WTC11 (cell line): ENCODE results near the gene ALG2. TPM values are rescaled to one million over a fixed set of nuclear protein-coding genes. Genes with fewer than 3 reads are reported as not detected.

Experiments
- ATAC-seq: fragments of 200-7000 bp; cut with Tn5 transposase; 2 replicates; pipeline ENCODE4 v1.10.0; 2021; ENCODE audit warnings: mild to moderate bottlenecking, moderate library complexity
- CTCF ChIA-PET: fragments of 300-600 bp; sonication (Branson Sonifier 250); formaldehyde crosslinking; loops from one replicate; lab custom pipeline; 2021; ENCODE audit warnings: antibody characterized with exemption; lab: Charles Lee
- POLR2A ChIA-PET: fragments of 350-600 bp; sonication (Branson Sonifier 250); formaldehyde crosslinking; loops from one replicate; lab custom pipeline; 2021; ENCODE audit warnings: antibody characterized with exemption; lab: Charles Lee
- DNase-seq: peaks from one replicate; pipeline ENCODE4 v3.0.0; 2021; ENCODE audit warnings: low spot score
- H3K27ac Mint-ChIP-seq: 2 replicates; pipeline ENCODE4 v1.8.0; 2021; ENCODE audit warnings: mixed read lengths
- H3K27me3 Mint-ChIP-seq: 2 replicates; pipeline ENCODE4 v1.8.0; 2021; ENCODE audit warnings: low read depth, mild to moderate bottlenecking, moderate library complexity, mixed read lengths
- H3K36me3 Mint-ChIP-seq: 2 replicates; pipeline ENCODE4 v1.8.0; 2021; ENCODE audit warnings: mixed read lengths
- H3K4me1 Mint-ChIP-seq: 2 replicates; pipeline ENCODE4 v1.8.0; 2022; ENCODE audit warnings: mixed read lengths
- H3K4me3 Mint-ChIP-seq: 2 replicates; pipeline ENCODE4 v1.8.0; 2021; ENCODE audit warnings: mild to moderate bottlenecking, moderate library complexity, mixed read lengths
- H3K9me3 Mint-ChIP-seq: 2 replicates; pipeline ENCODE4 v1.8.0; 2021; ENCODE audit warnings: mixed read lengths
- CREB1 ChIP-seq: sonication (generic); formaldehyde crosslinking; IDR thresholded peaks from 2 replicates; pipeline ENCODE4 v1.8.0; 2023; ENCODE audit warnings: mild to moderate bottlenecking, missing genetic modification reagents
- ELF4 ChIP-seq: sonication (generic); formaldehyde crosslinking; IDR thresholded peaks from 2 replicates; pipeline ENCODE4 v1.8.1; 2022; ENCODE audit warnings: low read depth, mild to moderate bottlenecking, moderate library complexity, missing genetic modification reagents
- FOXJ3 ChIP-seq: sonication (generic); formaldehyde crosslinking; IDR thresholded peaks from 2 replicates; pipeline ENCODE4 v1.9.0; 2021; ENCODE audit warnings: missing genetic modification reagents, mild to moderate bottlenecking, borderline replicate concordance
- FOXK1 ChIP-seq: sonication (generic); formaldehyde crosslinking; IDR thresholded peaks from 2 replicates; pipeline ENCODE4 v1.8.0; 2022; ENCODE audit warnings: mild to moderate bottlenecking, moderate library complexity, missing genetic modification reagents
- JUN ChIP-seq: sonication (generic); formaldehyde crosslinking; IDR thresholded peaks from 2 replicates; pipeline ENCODE4 v1.8.0; 2023; ENCODE audit warnings: mild to moderate bottlenecking, missing genetic modification reagents
- MYBL2 ChIP-seq: sonication (generic); formaldehyde crosslinking; IDR thresholded peaks from 2 replicates; pipeline ENCODE4 v1.8.1; 2023; ENCODE audit warnings: mild to moderate bottlenecking, moderate library complexity, missing genetic modification reagents
- NFATC4 ChIP-seq: fragments of 250-450 bp; sonication (Bioruptor Pico); IDR thresholded peaks from 2 replicates; pipeline ENCODE4 v1.9.0; 2021; ENCODE audit warnings: mild to moderate bottlenecking
- NFYB ChIP-seq: sonication (generic); formaldehyde crosslinking; conservative IDR thresholded peaks from 2 replicates; pipeline ENCODE4 v1.8.0; 2022; ENCODE audit warnings: low read depth, missing genetic modification reagents
- PRRX2 ChIP-seq: fragments of 250-450 bp; sonication (Bioruptor Pico); IDR thresholded peaks from 2 replicates; pipeline ENCODE4 v1.8.0; 2021; ENCODE audit warnings: mild to moderate bottlenecking
- SMAD3 ChIP-seq: sonication (generic); formaldehyde crosslinking; IDR thresholded peaks from 2 replicates; pipeline ENCODE4 v1.8.0; 2022; ENCODE audit warnings: missing genetic modification reagents, mild to moderate bottlenecking, borderline replicate concordance
- ZBTB21 ChIP-seq: sonication (generic); formaldehyde crosslinking; IDR thresholded peaks from 2 replicates; pipeline ENCODE4 v1.8.1; 2023; ENCODE audit warnings: mild to moderate bottlenecking, missing genetic modification reagents, borderline replicate concordance
- ZNF138 ChIP-seq: sonication (generic); formaldehyde crosslinking; conservative IDR thresholded peaks from 2 replicates; pipeline ENCODE4 v1.8.1; 2022; ENCODE audit warnings: mild to moderate bottlenecking, moderate library complexity, missing genetic modification reagents
- ZNF232 ChIP-seq: sonication (generic); formaldehyde crosslinking; IDR thresholded peaks from 2 replicates; pipeline ENCODE4 v1.8.0; 2022; ENCODE audit warnings: mild to moderate bottlenecking, missing genetic modification reagents
- ZNF396 ChIP-seq: fragments of 250-450 bp; sonication (Bioruptor Pico); IDR thresholded peaks from 2 replicates; pipeline ENCODE4 v1.8.0; 2021; ENCODE audit warnings: mild to moderate bottlenecking, moderate library complexity, borderline replicate concordance
- ZNF423 ChIP-seq: fragments of 250-450 bp; sonication (Bioruptor Pico); IDR thresholded peaks from 2 replicates; pipeline ENCODE4 v2.1.2; 2022; ENCODE audit warnings: mild to moderate bottlenecking, moderate library complexity
- total RNA-seq: library from RNA; stranded (reverse); gene quantifications from 3 replicates; pipeline ENCODE4 v1.2.3, GENCODE V29; 2021
- TF ChIP-seq, protein P1 (sequence below): fragments of 250-450 bp; sonication (Bioruptor Pico); IDR thresholded peaks from 2 replicates; pipeline ENCODE4 v1.8.0; 2021; ENCODE audit warnings: mild to moderate bottlenecking
- TF ChIP-seq, protein P2 (sequence below): fragments of 200-600 bp; IDR thresholded peaks from 2 replicates; pipeline ENCODE4 v1.8.0; 2022; ENCODE audit warnings: antibody characterized with exemption
- TF ChIP-seq, protein P3 (sequence below): sonication (generic); formaldehyde crosslinking; IDR thresholded peaks from 2 replicates; pipeline ENCODE4 v1.8.0; 2022; ENCODE audit warnings: mild to moderate bottlenecking, missing genetic modification reagents
- TF ChIP-seq, protein P4 (sequence below): sonication (generic); formaldehyde crosslinking; conservative IDR thresholded peaks from 2 replicates; pipeline ENCODE4 v1.8.1; 2022; ENCODE audit warnings: mild to moderate bottlenecking, missing genetic modification reagents
- TF ChIP-seq, protein P5 (sequence below): sonication (generic); formaldehyde crosslinking; IDR thresholded peaks from 2 replicates; pipeline ENCODE4 v1.8.1; 2023; ENCODE audit warnings: mild to moderate bottlenecking, missing genetic modification reagents

Gene ALG2
- total RNA-seq, 1 experiment from 2014 or later = 25.2 TPM

DNA sequence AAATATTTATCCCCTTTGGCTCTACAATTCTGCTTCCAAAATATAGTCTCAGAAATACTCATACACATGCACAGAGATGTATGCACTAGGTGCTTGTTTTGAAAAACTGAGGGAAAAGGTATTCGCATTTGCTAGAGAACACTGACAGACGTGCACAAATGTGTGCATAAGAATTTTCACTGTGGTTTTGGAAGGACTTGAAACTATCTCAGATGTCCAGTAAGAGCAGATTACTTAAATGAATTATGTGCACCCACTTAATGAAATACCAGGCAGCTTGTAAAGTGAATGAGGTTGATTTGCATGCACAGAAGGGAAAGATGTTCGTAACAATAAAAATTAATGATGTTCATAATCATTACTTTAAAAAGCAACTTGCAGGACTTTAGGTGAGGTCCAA, 48.7 kb upstream of the ALG2 start (continued):
- TF ChIP-seq, protein P1, sequence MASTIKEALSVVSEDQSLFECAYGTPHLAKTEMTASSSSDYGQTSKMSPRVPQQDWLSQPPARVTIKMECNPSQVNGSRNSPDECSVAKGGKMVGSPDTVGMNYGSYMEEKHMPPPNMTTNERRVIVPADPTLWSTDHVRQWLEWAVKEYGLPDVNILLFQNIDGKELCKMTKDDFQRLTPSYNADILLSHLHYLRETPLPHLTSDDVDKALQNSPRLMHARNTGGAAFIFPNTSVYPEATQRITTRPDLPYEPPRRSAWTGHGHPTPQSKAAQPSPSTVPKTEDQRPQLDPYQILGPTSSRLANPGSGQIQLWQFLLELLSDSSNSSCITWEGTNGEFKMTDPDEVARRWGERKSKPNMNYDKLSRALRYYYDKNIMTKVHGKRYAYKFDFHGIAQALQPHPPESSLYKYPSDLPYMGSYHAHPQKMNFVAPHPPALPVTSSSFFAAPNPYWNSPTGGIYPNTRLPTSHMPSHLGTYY = no peak
- TF ChIP-seq, all 79 proteins: peak for 0

DNA sequence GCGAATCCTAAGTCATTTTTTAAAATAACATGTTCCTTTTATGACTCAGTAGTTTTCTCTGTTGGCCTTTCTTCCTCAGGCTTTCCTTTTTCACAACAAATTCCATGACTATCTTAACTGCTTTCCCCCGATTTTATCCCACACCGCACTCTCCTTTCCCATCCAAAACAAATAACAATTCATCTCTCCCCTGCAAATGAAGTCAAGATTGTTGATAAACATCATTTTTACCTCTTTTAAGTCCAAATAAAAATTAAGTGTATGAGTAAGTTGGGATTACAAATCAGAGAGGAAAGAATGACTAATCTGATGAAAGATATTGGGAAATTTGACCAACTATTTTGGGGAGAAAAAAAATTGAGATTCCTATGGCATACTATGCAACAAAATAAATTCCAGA, 47.7 kb upstream of the ALG2 start:
- Mint-ChIP-seq H3K4me3 (no peak overlapping the region), H3K4me1 (peaks cover 7% of the 10 kb centered on the region; the same call in 1 of the 2 replicates), H3K27me3 (no peaks in the 10 kb centered on the region), H3K9me3 (no peaks in the 10 kb centered on the region), H3K36me3 (no peaks in the 10 kb centered on the region), H3K27ac (no peak overlapping the region)
- ATAC-seq = no peak
- no peak for DNase-seq
- POLR2A ChIA-PET = no interaction called here
- TF ChIP-seq ZNF138 (CRISPR knock-in tag) (no peak), ZNF232 (no peak), NFATC4 (CRISPR knock-in tag) (no peak), MYBL2 (CRISPR knock-in tag) (no peak), FOXJ3 (no peak), ZNF423 (CRISPR knock-in tag) (no peak), ZBTB21 (CRISPR knock-in tag) (no peak), NFYB (CRISPR knock-in tag) (no peak), SMAD3 (no peak), FOXK1 (CRISPR knock-in tag) (no peak), PRRX2 (CRISPR knock-in tag) (no peak), ELF4 (CRISPR knock-in tag) (no peak), CREB1 (CRISPR knock-in tag) (no peak), JUN (CRISPR knock-in tag) (no peak), ZNF396 (no peak)
- TF ChIP-seq, protein P2, sequence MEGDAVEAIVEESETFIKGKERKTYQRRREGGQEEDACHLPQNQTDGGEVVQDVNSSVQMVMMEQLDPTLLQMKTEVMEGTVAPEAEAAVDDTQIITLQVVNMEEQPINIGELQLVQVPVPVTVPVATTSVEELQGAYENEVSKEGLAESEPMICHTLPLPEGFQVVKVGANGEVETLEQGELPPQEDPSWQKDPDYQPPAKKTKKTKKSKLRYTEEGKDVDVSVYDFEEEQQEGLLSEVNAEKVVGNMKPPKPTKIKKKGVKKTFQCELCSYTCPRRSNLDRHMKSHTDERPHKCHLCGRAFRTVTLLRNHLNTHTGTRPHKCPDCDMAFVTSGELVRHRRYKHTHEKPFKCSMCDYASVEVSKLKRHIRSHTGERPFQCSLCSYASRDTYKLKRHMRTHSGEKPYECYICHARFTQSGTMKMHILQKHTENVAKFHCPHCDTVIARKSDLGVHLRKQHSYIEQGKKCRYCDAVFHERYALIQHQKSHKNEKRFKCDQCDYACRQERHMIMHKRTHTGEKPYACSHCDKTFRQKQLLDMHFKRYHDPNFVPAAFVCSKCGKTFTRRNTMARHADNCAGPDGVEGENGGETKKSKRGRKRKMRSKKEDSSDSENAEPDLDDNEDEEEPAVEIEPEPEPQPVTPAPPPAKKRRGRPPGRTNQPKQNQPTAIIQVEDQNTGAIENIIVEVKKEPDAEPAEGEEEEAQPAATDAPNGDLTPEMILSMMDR = no peak
- TF ChIP-seq, protein P3, sequence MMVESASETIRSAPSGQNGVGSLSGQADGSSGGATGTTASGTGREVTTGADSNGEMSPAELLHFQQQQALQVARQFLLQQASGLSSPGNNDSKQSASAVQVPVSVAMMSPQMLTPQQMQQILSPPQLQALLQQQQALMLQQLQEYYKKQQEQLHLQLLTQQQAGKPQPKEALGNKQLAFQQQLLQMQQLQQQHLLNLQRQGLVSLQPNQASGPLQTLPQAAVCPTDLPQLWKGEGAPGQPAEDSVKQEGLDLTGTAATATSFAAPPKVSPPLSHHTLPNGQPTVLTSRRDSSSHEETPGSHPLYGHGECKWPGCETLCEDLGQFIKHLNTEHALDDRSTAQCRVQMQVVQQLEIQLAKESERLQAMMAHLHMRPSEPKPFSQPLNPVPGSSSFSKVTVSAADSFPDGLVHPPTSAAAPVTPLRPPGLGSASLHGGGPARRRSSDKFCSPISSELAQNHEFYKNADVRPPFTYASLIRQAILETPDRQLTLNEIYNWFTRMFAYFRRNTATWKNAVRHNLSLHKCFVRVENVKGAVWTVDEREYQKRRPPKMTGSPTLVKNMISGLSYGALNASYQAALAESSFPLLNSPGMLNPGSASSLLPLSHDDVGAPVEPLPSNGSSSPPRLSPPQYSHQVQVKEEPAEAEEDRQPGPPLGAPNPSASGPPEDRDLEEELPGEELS = no peak
- TF ChIP-seq, protein P4, sequence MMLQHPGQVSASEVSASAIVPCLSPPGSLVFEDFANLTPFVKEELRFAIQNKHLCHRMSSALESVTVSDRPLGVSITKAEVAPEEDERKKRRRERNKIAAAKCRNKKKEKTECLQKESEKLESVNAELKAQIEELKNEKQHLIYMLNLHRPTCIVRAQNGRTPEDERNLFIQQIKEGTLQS (CRISPR knock-in tag) = no peak
- TF ChIP-seq, protein P5, sequence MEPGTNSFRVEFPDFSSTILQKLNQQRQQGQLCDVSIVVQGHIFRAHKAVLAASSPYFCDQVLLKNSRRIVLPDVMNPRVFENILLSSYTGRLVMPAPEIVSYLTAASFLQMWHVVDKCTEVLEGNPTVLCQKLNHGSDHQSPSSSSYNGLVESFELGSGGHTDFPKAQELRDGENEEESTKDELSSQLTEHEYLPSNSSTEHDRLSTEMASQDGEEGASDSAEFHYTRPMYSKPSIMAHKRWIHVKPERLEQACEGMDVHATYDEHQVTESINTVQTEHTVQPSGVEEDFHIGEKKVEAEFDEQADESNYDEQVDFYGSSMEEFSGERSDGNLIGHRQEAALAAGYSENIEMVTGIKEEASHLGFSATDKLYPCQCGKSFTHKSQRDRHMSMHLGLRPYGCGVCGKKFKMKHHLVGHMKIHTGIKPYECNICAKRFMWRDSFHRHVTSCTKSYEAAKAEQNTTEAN (CRISPR knock-in tag) = no peak
- CTCF ChIA-PET = no interaction called here
